SK-N-MC (cell line): Measurements from ENCODE around the gene HMGN4.

Source experiments
- EZH2 ChIP-seq: fragments of 200-600 bp; sonication (generic); IDR thresholded peaks from one replicate; pipeline ENCODE4 v1.6.1; 2017; ENCODE audit warnings: antibody characterized with exemption
- POLR2AphosphoS5 ChIP-seq: IDR thresholded peaks from 2 replicates; pipeline ENCODE4 v1.6.1; 2012; ENCODE audit warnings: mild to moderate bottlenecking, low read depth, low read length, borderline replicate concordance

GRCh38 chr6:26502626-26503025 lies 35.5 kb upstream of the HMGN4 start:
- TF ChIP-seq EZH2 (no peak), POLR2AphosphoS5 (no peak)
